DMS 273 (cell line): ENCODE measurements around the gene KCNG3.
A peak's percentile ranks its signal among the peaks of the same experiment; 100 is the strongest.

Experiments
- DNase-seq: peaks from one replicate; lab custom pipeline; 2025; ENCODE audit not compliant: unreplicated experiment; lab: John Stamatoyannopoulos, UW

The KCNG3 gene

GRCh38 chr2:42493468-42494354 lies at the start of gene KCNG3:
Gene KCNG3 (minus strand): TSS chr2:42493982. CDS start chr2:42493501, 481 bp downstream.
- peak; percentile 94 for DNase-seq

DNA sequence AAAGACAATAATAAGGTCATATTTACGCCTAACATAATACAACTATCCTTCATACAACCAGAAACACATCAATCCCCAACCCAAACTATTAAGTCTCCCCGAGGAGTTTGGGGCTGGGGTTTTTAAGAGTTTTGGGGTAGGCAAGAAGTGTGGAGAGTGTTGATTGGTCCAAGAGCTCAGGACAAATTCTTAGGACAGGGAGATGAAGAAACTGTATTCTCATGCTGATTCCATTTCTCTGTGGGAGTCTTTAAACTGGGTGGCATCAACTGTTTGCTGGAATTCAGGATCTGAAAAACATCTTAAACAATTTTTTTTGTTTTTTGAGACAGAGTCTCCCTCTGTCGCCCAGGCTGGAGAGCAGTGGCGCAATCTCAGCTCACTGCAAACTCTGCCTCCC lies 49.1 kb upstream of the KCNG3 start:
- no peak for DNase-seq

GRCh38 chr2:42537493-42537892 lies 43.7 kb upstream of the KCNG3 start:
- DNase-seq: no peak

DNA sequence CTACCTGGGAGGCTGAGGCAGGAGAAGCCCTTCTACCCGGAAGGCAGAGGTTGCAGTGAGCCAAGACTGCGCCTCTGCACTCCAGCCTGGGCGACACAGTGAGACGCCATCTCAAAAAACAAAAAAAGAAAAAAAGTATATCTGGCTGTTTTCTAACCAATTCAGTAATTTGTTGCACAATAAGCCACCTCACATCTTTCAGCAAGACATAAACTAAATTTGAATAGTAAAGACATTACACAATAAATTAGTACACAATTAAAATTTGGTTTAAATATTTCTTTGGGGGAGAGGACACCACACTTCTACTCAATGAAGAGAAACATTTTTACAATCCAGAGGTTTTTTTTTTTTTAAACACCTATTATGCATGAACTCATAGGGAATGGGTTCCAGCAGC lies 38.6 kb upstream of the KCNG3 start:
- no peak for DNase-seq

DNA sequence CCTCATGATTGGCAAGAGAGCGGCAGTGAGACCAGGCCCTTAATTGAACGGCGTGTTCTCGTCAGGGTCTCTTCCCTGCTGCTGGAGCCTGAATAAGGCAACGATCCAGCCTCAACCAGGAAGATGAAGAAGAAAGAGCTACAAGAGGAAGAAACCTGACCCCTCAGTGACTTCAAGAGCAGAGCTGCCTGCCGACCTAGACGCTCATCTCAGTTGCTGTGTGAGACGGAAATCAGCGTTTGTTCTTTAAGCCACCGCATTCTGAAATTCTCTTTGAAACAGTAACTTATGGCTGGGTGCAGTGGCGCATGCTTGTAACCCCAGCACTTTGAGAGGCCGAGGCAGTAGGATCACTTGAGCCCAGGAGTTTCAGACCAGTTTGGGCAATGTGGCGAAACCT lies 29.6 kb upstream of the KCNG3 start:
- no peak for DNase-seq

DNA sequence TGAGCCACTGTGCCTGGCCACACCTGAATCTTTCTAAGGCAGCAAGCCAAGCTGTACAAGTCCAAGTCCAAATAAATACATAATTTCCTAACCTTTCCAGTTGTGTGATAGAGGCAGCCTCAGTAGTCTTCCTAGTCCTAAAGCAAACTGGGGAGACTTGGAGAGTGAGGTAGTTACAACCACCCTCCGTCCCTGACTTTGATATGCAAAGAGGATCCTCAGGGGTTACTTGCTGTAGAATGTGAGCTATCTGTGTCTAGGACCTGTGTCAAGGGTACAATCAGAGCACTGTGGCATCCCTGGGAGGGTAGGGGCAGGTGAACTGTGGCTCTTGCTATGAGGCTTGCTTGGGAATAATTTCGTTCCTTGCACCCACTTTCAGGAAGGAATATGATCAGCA lies 28.3 kb upstream of the KCNG3 start:
- no peak for DNase-seq

GRCh38 chr2:42519624-42520023 lies 25.8 kb upstream of the KCNG3 start:
- no peak for DNase-seq

DNA sequence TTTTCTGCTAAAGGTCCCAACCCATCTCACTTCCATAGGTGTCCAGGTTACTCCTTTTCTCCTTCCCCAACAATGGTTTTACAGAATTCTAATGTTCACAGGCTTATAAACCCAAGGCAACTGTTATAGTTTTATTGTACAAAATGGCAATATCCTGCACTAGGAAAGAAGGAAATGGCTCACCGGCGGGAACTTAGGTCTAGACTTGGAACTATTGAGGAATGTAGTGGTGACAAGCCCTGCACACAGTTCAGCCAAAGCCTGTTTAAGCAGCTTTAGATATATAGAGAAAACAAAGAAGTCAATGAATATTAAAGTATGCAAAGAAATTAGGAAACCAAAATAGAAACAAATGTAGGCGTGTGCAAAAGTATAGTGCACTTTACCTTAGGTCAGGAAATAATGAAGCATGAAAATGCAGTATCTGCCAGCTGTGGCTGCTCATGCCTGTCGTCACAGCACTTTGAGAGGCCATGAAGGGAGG lies 22.7 kb upstream of the KCNG3 start:
- DNase-seq: no peak

GRCh38 chr2:42513252-42513918 lies 19.6 kb upstream of the KCNG3 start:
- peak; percentile 76 for DNase-seq

DNA sequence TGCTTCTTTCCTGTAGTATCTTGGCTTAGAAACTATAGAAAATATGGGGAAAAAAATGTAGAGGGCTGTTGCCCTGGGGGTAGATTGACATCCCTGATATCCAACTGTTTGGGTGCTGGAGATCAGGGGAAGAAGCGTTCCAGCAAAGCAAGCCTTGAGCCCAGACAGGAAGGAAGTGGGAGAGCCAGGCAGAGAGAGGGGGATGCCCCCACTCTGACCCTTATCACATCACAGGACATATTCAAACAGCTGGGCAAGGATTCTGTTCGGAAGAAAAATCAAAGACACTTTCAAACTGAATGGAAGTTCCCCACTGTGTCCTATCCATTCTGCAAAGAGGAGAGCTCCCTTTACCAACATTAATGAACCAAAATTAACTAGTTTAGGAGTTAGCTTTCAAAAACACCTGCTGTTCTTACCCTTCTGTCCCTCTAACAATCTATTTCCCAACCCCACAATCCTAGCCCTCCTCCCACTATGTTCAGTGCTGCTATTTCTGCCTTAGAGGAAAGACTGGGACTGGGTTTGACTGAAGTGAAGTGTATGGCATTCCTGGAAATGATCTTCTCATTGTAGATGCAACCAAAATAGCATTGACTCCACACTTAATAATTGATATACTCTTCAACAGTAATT lies 16.9 kb upstream of the KCNG3 start:
- peak; percentile 70 for DNase-seq

GRCh38 chr2:42510191-42510590 lies 16.4 kb upstream of the KCNG3 start:
- DNase-seq: no peak

GRCh38 chr2:42504364-42505230 lies 10.8 kb upstream of the KCNG3 start:
- DNase-seq: no peak

GRCh38 chr2:42503291-42503690 lies 9.5 kb upstream of the KCNG3 start:
- DNase-seq: no peak

GRCh38 chr2:42498497-42498896 lies 4.7 kb upstream of the KCNG3 start:
- no peak for DNase-seq

- no peak for DNase-seq
Observed at GRCh38 chr2:42495611-42496010, 1.8 kb upstream of the KCNG3 start.

GRCh38 chr2:42495234-42495581 lies 1.4 kb upstream of the KCNG3 start:
- peak; percentile 57 for DNase-seq

- DNase-seq: peak; percentile 92
Observed at GRCh38 chr2:42494355-42495233, 812 bp upstream of the KCNG3 start.

DNA sequence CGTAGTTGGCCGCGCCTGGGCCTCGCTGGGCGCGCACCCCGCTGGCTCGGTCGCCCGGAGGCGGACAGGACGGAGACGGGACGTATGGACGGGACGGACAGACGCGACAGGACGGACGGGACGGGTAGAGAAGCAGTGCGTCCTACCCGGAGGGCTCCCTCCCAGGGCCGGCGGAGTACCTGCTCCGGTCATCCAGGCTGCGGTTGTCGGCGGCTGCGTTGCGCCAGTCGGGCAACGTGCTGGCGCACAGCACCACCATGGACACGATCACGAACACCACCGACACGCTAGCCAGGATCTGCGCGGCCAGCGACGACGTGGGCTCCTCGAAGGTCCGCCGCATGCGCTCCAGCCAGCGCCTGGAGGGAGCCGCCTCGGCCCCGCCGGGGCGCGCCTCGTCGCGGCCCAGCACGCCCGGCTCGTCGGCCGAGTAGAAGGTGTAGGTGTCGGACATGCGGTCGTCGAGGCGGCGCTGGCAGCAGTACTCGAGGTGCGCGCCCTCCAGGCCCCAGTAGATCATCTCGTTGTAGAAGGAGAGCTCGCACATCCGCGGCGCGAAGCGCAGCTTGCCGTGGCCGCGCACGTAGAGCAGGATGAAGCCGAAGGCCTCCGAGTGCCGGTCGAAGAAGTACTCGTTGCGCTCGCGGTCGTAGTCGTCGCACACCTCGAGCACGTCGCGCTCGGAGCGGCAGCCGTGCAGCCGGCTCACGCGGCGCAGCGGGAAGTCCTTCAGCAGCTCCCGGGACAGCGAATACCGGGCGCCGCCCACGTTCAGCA lies 903 bp downstream of the KCNG3 start:
- peak; percentile 87 for DNase-seq

- DNase-seq: no peak
Observed at GRCh38 chr2:42488297-42488696, 5.5 kb downstream of the KCNG3 start.
